ENCODE results near the gene IER3IP1. TPM values are rescaled to one million over a fixed set of nuclear protein-coding genes. Genes with fewer than 3 reads are reported as not detected.

IER3IP1 gene
- polyA plus RNA-seq, 1 experiment, result 11.1 TPM

DNA sequence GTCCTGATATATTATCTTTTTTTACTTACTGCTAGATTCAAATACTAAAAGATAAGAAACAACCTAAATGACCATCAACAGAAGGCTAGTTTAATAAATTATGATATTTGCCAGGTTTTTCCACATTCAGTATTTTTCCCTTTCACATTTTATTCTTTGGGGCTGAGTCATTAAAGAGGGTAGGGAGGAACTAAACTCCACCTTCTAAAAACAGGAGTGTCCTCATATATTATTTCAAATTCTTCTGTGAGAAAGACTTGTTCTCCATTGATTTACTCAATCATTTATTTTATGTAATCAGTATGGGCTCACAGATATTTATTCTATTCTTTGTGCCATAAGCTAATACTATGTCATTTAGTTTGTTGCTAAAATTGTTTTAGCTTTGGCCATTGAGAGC, 34.9 kb downstream of the IER3IP1 start:
- H3K36me3 ChIP-seq (ENCODE audit: control insufficient read depth, insufficient read depth, low read length), result no peaks in the 10 kb centered on the region; the same call in 1 of the 2 replicates
- H3K27me3 ChIP-seq (ENCODE audit: control insufficient read depth, insufficient read depth, low read length), result no peaks in the 10 kb centered on the region
- POLR2A ChIA-PET, result no interaction called here
- CTCF ChIA-PET, result no interaction called here
- H3K4me3 ChIP-seq (ENCODE audit: low read depth, low read length), result no peak overlapping the region
- DNase-seq (ENCODE audit: low read depth), result no peak
- TF ChIP-seq, protein P1, sequence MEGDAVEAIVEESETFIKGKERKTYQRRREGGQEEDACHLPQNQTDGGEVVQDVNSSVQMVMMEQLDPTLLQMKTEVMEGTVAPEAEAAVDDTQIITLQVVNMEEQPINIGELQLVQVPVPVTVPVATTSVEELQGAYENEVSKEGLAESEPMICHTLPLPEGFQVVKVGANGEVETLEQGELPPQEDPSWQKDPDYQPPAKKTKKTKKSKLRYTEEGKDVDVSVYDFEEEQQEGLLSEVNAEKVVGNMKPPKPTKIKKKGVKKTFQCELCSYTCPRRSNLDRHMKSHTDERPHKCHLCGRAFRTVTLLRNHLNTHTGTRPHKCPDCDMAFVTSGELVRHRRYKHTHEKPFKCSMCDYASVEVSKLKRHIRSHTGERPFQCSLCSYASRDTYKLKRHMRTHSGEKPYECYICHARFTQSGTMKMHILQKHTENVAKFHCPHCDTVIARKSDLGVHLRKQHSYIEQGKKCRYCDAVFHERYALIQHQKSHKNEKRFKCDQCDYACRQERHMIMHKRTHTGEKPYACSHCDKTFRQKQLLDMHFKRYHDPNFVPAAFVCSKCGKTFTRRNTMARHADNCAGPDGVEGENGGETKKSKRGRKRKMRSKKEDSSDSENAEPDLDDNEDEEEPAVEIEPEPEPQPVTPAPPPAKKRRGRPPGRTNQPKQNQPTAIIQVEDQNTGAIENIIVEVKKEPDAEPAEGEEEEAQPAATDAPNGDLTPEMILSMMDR (IDR thresholded peaks at IDR 0.05; ENCODE audit: insufficient read depth, low read depth, low read length), result no peak

DNA sequence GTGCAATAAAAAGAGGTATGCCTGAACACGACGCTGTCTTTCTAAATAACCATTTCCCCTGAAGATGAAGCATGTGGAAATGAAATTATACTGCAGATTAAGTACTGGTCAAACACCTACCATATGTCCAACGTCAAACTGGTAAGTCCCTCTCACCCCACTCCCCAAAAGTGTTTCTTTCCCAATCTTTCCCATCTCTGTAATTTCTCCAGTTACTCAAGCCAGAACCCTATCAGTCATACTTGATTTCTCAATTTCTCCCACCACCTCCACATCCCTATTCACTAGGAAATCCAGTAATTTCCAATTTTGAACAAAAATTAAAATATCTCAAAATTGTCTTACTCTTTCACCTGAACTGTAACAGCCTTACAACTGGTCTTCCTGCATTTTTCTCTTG, 55.0 kb downstream of the IER3IP1 start:
- Histone ChIP-seq H3K27me3 (ENCODE audit: control insufficient read depth, insufficient read depth, low read length) (no peaks in the 10 kb centered on the region), H3K4me3 (ENCODE audit: low read depth, low read length) (no peak overlapping the region), H3K36me3 (ENCODE audit: control insufficient read depth, insufficient read depth, low read length) (0 out of 2 replicates have a peak, but pooled peaks cover 1% of the 10 kb centered on the region)
- DNase-seq (ENCODE audit: low read depth), result no peak
- POLR2A ChIA-PET, result no interaction called here
- TF ChIP-seq, protein P1 (IDR thresholded peaks at IDR 0.05; ENCODE audit: insufficient read depth, low read depth, low read length), result no peak
- CTCF ChIA-PET, result interaction anchor here (1.7 kb wide), 1 partner anchor 11 kb away, joined by 5 read pairs; no protein-coding TSS in a partner anchor

DNA sequence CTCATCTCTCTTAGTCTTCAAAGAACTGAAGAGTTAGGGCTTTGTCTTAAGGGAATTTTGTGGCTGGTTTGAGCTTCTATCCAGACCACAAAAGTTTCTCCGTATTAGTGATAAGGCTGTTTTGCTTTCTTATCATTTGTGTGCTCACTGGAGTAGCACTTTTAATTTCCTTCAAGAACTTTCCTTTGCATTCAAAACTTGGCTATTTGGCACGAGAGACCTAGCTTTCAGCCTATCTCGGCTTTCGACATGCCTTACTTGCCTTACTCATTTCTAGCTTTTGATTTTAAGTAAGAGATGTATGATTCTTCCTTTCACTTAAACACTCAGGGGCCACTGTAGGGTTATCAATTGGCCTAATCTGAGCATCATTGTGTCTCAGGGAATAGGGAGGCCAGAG, 55.7 kb downstream of the IER3IP1 start:
- H3K27me3 ChIP-seq (ENCODE audit: control insufficient read depth, insufficient read depth, low read length), result no peaks in the 10 kb centered on the region
- DNase-seq (ENCODE audit: low read depth), result no peak
- H3K36me3 ChIP-seq (ENCODE audit: control insufficient read depth, insufficient read depth, low read length), result 0 out of 2 replicates have a peak, but pooled peaks cover 1% of the 10 kb centered on the region
- no peak overlapping the region for H3K4me3 ChIP-seq (ENCODE audit: low read depth, low read length)
- TF ChIP-seq, protein P1 (IDR thresholded peaks at IDR 0.05; ENCODE audit: insufficient read depth, low read depth, low read length), result no peak
- CTCF ChIA-PET, result interaction anchor here (1.5 to 1.7 kb wide), 2 partner anchors 10 to 12 kb away, joined by 5 read pairs; no protein-coding TSS in a partner anchor
- POLR2A ChIA-PET, result no interaction called here

DNA sequence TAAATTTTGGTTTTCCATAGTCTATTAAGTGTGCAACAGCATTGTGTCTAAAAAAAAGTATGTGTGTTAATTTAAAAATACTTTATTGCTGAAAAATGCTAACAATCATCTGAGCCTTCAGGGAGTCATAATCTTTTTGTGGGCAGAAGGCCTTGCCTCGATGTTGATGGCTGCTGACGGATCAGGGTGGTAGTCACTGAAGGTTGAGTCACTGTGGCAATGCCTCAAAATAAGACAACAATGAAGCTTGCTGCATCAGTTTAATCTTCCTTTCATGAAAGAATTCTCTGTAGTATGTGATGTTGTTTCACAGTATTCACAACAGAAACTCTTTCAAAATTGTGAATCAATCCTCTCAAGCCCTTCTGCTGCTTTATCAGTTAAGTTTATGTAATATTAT, 57.2 kb downstream of the IER3IP1 start:
- ChIA-PET POLR2A (no interaction called here), CTCF (no interaction called here)
- TF ChIP-seq, protein P1 (IDR thresholded peaks at IDR 0.05; ENCODE audit: insufficient read depth, low read depth, low read length), result no peak
- no peaks in the 10 kb centered on the region for H3K27me3 ChIP-seq (ENCODE audit: control insufficient read depth, insufficient read depth, low read length)
- H3K36me3 ChIP-seq (ENCODE audit: control insufficient read depth, insufficient read depth, low read length), result peaks cover 3% of the 10 kb centered on the region; the same call in 1 of the 2 replicates
- no peak for DNase-seq (ENCODE audit: low read depth)
- no peak overlapping the region for H3K4me3 ChIP-seq (ENCODE audit: low read depth, low read length)

GRCh38 chr18:47115205-47115604, 61.0 kb downstream of the IER3IP1 start:
- ChIA-PET CTCF (interaction anchor here (1.0 to 1.1 kb wide), 2 partner anchors 18 to 35 kb away, joined by 3 to 4 read pairs; partner anchors contain the start of gene HDHD2), POLR2A (no interaction called here)
- DNase-seq (ENCODE audit: low read depth), result no peak
- H3K27me3 ChIP-seq (ENCODE audit: control insufficient read depth, insufficient read depth, low read length), result no peaks in the 10 kb centered on the region
- H3K4me3 ChIP-seq (ENCODE audit: low read depth, low read length), result no peak overlapping the region
- H3K36me3 ChIP-seq (ENCODE audit: control insufficient read depth, insufficient read depth, low read length), result peaks cover 4% of the 10 kb centered on the region
- TF ChIP-seq, protein P1 (IDR thresholded peaks at IDR 0.05; ENCODE audit: insufficient read depth, low read depth, low read length), result no peak
